Measurements from ENCODE around the gene MYBPHL.
A peak's percentile ranks its signal among the peaks of the same experiment; 100 is the strongest.

The MYBPHL gene

DNA sequence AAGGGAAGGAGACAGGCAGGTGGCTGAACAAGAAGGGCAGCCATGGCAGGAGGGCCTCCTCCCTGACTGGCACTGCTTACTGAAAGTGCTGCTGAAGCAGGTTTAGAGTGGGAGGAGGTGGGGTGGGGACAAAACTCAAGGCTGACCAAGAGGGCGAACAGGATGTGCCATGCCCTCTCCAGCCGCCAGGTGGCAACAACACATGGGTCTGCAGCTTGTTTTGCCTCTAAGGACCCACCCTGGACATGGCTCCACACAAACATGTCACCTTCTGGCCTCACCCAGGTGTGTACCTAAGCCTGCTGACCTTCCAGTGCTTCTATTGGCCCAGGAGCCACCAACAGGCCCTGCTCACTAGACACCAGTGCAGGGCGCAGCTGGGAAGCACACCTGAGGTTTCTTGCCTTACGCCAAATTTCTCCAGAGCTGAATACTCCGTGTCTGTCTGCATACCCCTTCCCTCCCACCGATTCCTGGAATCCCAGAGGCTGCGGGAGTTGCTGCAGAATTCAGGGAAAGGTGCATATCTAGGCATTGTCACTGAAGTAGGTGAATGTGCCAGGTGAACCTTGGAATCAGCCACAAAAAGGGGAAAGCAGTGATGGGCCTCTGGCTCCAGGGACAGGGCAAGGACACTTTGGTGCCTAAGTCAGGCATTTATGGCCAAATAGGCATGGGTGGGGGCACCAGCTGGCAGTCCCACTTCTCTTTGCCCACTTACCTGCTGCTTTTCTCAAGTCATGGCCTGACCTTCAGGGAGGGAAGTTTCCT is 29.2 kb downstream of the MYBPHL start:
- DNase-seq: peak; percentile 81

DNA sequence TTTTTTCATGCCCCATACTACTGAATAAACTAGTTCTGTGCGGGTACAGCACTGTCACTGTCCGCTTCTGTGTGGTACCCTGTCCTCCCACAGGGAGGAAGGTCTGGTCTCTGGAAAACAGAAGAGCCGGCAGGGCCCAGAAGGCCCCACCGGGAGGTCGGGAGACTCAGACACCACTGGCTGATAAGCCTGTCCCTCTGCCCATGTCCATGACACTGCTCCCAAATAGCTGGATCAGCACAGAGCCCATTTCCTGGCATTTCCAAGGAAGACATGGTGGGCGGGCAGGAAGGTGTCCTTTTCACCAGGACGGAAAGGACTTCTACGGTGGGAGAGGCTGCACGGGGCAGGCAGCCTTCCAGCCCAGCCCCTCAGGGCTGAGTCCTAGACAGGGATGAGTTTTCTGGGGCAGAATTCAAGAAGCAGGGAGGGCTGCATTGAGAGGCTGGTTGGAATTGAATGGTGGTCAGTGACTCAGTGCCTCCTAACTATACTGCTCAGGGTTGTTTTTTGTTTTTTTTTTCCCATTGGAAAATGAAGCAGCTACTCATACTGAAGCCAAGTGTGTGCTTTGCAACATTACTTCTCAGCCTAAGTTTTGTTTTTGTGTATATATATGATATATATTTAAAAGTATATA is 31.0 kb downstream of the MYBPHL start:
- DNase-seq: no peak

DNA sequence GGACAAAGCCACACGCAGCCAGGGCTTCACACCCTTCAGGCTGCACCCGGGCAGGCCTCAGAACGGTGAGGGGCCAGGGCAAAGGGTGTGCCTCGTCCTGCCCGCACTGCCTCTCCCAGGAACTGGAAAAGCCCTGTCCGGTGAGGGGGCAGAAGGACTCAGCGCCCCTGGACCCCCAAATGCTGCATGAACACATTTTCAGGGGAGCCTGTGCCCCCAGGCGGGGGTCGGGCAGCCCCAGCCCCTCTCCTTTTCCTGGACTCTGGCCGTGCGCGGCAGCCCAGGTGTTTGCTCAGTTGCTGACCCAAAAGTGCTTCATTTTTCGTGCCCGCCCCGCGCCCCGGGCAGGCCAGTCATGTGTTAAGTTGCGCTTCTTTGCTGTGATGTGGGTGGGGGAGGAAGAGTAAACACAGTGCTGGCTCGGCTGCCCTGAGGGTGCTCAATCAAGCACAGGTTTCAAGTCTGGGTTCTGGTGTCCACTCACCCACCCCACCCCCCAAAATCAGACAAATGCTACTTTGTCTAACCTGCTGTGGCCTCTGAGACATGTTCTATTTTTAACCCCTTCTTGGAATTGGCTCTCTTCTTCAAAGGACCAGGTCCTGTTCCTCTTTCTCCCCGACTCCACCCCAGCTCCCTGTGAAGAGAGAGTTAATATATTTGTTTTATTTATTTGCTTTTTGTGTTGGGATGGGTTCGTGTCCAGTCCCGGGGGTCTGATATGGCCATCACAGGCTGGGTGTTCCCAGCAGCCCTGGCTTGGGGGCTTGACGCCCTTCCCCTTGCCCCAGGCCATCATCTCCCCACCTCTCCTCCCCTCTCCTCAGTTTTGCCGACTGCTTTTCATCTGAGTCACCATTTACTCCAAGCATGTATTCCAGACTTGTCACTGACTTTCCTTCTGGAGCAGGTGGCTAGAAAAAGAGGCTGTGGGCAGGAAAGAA is 32.0 kb downstream of the MYBPHL start:
- no peak for DNase-seq

DNA sequence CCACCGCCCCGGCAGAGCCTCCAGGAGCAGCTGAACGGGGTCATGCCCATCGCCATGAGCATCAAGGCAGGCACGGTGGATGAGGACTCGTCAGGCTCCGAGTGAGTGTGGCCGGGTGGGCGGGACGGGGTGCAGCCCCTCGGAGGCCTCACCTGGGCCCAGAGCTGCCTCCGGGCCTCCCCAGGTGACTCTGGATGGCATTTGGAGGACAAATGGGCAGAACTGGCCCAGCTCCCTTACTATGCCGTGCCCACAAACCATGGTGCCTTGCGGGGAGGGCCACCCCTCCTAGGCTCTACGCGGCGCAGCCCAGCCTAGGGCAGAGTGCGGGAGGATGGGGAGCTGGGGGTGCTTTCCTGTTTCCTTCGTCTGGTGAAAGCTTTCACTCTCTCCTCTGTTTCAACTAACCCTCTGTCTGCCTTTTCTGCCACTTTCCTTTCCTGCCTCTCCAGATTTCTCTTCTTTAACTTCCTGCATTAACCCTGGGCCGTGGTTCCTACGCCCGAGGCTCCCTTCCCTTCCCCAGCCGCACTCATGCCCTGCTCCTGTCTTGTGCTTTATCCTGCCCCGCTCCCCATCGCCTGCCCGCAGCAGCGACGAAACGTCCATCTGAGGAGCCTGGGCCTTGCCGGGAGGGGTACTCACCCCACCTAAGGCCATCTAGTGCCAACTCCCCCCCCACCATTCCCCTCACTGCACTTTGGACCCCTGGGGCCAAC is 33.1 kb downstream of the MYBPHL start:
- no peak for DNase-seq

DNA sequence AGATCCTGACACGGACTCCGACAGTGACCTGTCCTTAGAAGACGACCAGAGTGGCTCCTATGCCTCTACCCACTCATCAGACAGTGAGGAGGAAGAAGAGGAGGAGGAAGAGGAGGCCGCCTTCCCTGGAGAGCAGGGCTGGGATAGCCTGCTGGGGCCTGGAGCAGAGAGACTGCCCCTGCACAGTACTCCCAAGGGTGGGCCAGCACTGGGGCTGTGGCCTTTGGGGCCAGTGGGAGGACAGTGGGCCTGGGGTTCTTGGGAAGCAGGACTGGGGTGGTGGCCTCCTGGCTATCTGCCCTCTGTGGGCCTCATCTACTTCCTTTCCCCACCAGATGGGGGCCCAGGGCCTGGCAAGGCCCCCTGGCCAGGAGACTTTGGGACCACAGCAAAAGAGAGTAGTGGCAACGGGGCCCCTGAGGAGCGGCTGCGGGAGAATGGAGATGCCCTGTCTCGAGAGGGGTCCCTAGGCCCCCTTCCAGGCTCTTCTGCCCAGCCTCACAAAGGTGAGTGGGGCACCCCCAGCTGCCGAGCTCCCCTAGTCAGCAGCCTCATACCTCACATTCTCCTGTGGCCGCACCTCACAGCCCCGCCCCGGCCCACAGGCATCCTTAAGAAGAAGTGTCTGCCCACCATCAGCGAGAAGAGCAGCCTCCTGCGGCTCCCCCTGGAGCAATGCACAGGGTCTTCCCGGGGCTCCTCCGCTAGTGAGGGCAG is 33.8 kb downstream of the MYBPHL start:
- DNase-seq: no peak

DNA sequence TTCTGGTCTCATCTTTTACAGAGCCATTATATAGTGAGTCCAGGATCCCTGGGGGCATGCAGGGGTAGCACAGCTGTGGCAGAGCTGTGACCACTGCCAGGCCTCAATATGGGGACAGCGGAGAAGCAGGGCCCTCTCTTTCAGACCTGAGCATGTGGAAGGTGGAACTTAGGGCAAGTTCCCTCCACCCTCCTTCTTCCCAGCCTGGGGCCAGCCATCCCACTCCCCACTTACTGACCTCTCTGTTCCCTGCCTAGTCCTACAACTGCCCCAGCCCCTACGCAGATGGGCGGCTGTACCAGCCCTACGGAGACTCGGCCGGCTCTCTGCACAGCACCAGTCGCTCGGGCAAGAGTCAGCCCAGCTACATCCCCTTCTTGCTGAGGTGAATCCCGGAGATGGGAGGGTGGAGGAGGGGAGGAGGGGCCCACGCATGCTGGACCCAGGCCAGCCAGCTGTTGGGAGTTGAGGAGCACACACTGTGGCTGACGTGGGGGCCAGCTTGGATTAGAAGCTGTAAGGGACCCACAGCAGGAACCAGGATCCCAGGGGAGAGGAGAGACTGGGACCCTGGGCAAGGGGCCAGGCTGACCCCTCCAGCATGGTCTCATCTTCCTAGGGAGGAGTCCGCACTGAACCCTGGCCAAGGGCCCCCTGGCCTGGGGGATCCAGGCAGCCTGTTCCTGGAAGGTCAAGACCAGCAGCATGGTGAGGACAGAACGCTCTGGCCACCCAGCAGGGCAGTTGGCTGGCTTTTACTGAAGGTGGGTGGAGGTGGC is 34.6 kb downstream of the MYBPHL start:
- DNase-seq: no peak

DNA sequence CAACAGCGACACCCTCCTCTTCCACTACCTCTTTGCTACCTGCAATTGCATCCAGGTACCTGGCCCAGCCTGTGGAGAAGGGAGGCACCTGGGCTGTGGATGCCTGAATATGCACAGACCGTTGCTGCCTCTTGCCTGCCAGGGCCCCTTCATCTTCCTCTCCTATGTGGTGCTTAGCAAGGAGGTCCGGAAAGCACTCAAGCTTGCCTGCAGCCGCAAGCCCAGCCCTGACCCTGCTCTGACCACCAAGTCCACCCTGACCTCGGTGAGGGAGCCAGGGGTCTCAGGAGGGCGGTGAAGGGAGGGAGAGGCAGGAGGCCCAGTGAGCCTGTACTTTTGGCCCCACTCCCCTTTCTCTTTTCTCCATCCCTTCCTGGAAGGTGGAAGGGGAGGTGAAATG is 35.4 kb downstream of the MYBPHL start:
- no peak for DNase-seq

DNA sequence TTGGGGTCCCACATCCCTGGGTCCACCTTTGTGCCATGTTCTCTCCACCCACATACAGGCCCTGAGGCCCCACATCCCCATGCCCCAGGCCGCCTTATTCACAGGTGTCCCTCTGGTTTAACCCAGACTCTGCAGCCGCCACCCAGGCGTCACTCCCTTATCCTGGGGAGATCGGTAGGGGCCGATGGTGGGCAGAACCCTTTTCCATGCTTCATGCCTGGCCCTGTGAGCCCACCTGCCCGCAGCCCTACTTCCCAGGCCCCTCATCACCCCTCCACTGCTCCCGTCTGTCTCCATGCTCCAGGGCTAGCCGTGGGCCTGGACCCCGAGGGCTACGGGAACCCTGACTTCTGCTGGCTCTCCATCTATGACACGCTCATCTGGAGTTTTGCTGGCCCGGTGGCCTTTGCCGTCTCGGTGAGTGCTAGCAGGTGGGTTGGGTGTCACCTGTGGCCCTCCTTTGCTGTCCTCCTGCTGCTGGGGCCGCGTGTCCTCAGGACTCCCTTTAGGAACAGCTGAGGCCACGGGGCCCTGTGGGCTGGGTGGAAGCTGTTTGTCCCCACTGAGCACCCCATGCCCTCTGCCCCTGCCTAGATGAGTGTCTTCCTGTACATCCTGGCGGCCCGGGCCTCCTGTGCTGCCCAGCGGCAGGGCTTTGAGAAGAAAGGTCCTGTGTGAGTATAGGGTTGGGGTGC is 36.0 kb downstream of the MYBPHL start:
- DNase-seq: no peak

DNA sequence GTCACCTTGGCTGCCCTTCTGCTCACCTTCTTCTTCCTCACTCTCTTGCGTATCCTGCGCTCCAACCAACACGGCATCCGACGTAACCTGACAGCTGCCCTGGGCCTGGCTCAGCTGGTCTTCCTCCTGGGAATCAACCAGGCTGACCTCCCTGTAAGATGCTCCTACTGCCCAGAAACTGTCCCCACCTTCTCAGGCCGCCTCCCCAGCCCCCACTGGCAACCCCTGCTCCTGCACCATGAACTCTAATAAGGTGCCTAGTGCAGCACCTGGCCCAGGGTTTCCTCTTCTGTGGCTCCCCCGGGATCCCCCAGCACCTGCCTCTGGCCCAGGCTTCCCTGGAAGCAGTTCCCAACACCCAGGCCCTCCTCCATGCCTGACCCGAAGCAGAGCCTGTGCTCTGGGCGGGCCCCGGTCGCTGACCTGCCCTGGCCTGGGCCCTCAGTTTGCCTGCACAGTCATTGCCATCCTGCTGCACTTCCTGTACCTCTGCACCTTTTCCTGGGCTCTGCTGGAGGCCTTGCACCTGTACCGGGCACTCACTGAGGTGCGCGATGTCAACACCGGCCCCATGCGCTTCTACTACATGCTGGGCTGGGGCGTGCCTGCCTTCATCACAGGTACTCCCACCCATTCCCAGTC is 36.7 kb downstream of the MYBPHL start:
- DNase-seq: no peak

DNA sequence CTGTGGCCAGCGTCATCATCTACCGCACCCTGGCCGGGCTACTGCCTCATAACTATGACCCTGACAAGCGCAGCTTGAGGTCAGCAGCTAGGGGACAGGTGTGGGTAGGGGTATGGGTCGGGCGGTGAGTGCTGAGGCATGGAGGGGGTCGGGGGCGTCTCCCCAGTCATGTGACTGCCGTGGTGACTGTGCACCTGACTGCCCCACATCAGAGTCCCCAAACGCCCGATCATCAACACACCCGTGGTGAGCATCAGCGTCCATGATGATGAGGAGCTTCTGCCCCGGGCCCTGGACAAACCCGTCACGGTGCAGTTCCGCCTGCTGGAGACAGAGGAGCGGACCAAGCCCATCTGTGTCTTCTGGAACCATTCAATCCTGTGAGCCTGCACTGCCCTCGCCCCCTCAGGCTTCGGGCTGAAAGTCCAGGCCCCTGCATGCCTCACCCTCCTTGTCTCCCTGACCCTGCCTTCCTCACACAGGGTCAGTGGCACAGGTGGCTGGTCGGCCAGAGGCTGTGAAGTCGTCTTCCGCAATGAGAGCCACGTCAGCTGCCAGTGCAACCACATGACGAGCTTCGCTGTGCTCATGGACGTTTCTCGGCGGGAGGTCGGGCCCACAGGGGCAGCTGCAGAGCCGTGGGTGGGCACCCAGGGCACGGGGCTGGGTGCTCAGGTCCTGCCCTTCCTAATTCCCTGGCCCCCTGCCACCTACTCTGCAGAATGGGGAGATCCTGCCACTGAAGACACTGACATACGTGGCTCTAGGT is 37.4 kb downstream of the MYBPHL start:
- DNase-seq: no peak

DNA sequence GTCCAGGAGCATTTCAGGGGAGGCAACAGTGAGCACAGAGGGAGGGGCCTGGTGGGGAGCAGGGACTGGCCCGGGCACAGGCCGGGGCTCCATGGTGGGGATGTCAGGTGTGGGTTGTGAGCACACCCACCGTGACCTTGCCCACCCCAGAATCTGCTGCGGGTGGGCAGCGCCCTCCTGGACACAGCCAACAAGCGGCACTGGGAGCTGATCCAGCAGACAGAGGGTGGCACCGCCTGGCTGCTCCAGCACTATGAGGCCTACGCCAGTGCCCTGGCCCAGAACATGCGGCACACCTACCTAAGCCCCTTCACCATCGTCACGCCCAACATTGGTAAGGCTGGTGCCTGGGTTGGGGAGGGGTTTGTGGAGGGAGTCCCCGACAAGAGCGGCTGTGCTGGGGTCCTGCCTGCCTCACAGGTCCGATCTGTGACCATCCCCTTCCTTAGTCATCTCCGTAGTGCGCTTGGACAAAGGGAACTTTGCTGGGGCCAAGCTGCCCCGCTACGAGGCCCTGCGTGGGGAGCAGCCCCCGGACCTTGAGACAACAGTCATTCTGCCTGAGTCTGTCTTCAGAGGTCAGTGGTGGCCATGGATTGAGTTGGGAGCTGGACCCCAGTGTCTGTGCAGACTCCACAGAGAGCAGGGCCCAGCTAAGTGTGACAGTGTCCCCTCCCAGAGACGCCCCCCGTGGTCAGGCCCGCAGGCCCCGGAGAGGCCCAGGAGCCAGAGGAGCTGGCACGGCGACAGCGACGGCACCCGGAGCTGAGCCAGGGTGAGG is 38.2 kb downstream of the MYBPHL start:
- DNase-seq: no peak

DNA sequence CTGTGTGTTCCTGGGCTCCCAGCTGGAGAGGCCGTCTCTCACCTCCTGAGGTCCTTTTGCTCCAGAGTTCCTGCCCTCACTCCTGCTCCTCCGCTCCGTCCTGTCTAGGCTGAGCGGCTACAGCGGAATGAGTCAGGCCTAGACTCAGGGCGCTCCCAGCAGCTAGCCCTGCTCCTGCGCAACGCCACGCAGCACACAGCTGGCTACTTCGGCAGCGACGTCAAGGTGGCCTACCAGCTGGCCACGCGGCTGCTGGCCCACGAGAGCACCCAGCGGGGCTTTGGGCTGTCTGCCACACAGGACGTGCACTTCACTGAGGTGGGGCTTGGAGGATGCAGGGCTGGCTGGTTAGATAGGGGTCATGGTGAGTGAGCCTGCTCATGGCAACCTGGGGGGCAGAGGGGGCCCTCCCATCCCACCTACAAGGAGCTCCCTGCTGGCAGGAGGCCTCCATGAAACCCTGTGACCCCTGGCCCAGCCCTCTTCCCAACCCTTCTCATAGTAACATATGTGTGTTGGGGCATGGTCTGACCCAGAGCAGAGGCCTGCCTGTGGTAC is 39.0 kb downstream of the MYBPHL start:
- DNase-seq: no peak

DNA sequence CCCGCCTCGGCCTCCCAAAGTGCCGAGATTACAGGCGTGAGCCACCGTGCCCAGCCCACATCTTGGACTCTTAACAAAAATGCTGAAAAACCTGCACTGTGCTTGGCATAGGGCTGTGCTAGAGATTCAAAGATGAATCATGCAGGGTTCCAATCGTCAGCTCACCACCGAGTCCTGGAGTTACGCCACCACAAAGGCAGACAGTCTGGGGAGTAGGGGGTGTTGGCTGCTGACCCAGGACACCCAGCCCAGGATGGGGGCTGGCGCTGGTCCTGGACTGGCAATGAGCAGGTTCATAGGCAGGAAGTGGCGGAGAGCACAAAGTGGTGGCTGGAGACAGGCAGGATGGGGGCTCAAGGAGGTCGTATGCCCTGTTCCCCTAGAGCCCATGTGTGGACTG is 39.8 kb downstream of the MYBPHL start:
- DNase-seq: no peak

DNA sequence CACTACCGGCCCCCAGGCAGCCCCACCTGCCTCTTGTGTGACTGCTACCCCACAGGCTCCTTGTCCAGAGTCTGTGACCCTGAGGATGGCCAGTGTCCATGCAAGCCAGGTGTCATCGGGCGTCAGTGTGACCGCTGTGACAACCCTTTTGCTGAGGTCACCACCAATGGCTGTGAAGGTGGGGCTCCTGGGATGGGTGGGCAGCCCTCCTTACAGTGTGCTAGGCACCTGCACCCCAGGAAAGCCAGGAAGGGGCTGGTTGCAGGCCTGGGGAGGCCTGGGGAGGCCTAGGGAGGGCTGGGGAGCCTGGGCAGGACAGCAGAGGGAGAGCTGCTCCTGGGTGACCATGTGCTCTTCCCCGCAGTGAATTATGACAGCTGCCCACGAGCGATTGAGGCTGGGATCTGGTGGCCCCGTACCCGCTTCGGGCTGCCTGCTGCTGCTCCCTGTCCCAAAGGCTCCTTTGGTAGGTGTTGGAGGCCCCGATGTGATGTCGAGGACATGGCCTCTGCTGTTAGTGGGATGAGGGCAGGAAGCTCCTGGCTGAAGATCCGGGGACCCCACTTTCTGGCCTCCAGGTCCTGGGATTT is 41.0 kb downstream of the MYBPHL start:
- no peak for DNase-seq

DNA sequence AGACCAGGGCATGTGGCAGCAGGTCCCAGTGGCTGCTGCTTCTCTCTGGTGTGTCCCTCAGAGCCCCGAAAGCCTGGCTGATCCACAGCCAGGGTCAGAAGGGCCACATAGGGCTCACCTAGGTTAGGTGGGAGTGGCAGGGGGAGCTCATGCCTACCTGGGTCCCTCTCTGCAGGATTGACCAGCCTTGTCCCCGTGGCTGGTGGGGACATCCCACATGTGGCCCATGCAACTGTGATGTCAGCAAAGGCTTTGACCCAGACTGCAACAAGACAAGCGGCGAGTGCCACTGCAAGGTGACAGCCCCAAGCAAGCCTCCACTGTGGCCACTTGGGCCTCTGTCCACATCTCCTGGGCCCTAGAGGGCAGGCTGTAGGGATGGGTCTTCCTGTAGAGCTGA is 41.8 kb downstream of the MYBPHL start:
- DNase-seq: no peak

DNA sequence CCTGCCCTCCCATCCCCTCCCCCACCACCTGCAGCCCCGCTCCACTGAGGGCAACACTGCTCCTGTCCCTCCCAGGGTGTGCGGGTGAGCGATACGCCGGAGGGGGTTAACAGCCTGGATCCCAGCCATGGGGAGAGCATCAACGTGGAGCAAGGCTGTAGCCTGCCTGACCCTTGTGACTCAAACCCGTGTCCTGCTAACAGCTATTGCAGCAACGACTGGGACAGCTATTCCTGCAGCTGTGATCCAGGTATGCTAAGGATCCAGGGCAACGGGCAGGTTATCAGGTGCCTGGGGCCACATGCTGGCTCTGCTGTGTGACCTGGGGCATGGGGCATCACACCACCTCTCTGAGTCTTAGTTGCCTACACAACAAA is 42.4 kb downstream of the MYBPHL start:
- DNase-seq: no peak

DNA sequence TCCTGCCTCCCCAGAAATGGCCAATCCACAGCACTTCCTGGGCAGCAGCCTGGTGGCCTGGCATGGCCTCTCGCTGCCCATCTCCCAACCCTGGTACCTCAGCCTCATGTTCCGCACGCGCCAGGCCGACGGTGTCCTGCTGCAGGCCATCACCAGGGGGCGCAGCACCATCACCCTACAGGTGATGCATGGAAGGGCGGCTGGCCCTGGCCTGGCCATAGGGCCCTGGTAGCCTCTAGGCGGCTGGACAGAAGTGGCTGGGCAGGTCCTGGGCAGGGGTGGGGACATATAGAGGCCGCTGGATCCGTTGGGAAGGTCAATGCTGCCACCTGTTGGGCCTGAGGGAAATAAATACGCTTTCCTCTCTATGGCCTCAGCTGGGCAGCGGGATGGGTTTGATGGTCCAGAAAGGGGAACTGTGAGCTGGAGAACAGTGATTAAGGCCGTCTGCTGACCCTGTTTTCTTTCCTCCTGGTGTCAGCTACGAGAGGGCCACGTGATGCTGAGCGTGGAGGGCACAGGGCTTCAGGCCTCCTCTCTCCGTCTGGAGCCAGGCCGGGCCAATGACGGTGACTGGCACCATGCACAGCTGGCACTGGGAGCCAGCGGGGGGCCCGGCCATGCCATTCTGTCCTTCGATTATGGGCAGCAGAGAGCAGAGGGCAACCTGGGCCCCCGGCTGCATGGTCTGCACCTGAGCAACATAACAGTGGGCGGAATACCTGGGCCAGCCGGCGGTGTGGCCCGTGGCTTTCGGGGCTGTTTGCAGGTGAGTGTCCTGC is 43.0 kb downstream of the MYBPHL start:
- peak; percentile 89 for DNase-seq

Data from stimulated activated CD4-positive, alpha-beta T cell treated with anti-CD3 and anti-CD28 coated beads, Interleukin-15, amount 100 ng/mL, for 24 hours (primary cell).